ENCODE results near the gene IFNLR1.

Gene IFNLR1

DNA sequence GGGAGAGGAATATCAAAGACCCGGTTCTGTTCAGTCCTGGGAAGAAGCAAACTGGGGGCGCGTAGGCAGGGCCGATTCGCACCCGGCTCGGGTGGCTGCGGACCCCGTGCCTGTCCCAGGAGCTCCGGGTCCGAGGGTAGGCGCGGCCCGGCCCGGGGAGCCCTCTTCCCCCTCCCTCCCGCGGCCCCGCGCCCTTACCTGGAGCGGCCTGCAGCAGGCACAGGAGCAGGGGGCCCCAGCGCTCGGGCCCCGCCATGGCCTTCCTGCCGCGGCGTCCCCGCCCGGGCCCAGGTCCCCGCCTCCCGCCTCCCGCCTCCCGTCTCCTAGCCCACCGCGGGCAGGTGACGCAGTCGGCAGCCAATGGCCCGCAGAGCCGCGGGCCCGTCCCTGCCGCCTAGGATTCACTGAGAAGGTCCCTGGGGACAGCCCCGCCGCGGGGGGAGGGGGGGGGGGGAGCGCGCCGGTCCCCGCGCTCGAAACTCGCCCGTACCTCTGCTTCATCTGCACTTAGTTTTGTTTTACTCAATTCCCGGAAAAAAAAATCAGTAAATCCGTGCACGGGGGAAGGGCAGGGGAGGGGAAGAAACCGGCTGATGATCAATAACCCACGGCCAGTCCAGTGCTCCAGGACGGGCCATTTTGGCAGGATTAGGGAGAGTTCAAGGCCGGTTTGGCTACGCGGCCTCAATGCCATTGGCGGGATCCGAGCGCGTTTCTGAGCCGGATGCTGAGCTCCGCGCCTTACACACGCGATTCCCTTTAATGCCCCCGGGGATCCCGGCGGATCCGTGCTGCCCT is at the start of gene IFNLR1:
TSS of gene IFNLR1 (minus strand) at position 297 of the 798 bp plus-strand sequence. CDS start at position 256, 41 bp downstream.
- ATAC-seq (ENCODE audit: low read depth), result peak; percentile 63
- Histone ChIP-seq H3K9me3 (ENCODE audit: severe bottlenecking) (no peaks in the 10 kb centered on the region), H3K4me3 (ENCODE audit: severe bottlenecking) (peak within 1 kb of the TSS; percentile 51), H3K4me1 (ENCODE audit: insufficient read depth, poor library complexity, severe bottlenecking) (peaks cover 26% of the 10 kb centered on the region), H3K27ac (ENCODE audit: poor library complexity, severe bottlenecking) (peak within 1 kb of the TSS; percentile 59), H3K36me3 (ENCODE audit: low read depth) (no peaks in the 10 kb centered on the region), H3K27me3 (ENCODE audit: insufficient read depth, poor library complexity, severe bottlenecking) (no peaks in the 10 kb centered on the region)
- TF ChIP-seq, protein P1, sequence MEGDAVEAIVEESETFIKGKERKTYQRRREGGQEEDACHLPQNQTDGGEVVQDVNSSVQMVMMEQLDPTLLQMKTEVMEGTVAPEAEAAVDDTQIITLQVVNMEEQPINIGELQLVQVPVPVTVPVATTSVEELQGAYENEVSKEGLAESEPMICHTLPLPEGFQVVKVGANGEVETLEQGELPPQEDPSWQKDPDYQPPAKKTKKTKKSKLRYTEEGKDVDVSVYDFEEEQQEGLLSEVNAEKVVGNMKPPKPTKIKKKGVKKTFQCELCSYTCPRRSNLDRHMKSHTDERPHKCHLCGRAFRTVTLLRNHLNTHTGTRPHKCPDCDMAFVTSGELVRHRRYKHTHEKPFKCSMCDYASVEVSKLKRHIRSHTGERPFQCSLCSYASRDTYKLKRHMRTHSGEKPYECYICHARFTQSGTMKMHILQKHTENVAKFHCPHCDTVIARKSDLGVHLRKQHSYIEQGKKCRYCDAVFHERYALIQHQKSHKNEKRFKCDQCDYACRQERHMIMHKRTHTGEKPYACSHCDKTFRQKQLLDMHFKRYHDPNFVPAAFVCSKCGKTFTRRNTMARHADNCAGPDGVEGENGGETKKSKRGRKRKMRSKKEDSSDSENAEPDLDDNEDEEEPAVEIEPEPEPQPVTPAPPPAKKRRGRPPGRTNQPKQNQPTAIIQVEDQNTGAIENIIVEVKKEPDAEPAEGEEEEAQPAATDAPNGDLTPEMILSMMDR (IDR thresholded peaks at IDR 0.05; ENCODE audit: poor library complexity, severe bottlenecking), result no peak
- no peak for DNase-seq (ENCODE audit: low spot score)

DNA sequence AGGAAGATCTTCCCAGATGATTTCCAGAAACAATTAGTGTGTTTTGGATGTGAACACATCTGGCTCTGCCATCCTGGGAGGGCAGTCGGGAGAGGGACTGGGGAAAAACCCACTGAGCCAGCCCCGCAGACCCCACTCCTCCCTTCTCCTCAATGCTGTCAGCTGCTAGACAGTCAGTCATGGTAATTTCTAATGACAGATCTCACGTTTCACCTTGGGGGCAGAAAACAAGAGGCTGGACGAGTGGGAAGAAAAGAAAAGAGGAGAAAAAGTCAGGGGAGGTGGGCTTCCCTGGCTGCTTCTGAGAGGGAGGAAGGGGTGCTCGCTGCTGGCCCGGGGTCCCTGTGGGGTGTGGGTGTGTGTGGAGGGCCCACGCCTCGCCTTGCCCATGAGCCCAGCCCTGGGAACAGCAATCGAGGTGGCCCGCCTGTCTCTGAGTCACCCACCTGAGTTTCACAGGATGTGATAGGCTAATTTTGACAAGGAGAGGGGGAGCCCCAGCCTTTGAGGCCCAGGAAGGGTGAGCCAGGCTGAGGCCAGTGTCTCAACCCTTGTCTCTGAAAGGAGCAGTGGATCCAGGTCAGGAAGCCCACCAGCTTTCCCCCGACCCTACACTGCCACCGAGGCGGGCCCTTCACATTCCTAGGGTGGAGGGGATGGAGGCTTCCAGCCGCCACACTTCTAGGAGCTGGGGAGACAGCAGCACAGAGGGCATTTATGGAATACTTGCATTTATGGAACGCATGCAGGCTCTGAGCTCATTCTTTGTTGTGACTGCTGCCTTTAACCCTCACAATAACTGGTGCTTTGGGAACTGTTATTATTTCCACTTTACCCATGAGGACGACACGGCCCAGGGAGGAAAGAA is 49.1 kb upstream of the IFNLR1 start:
- no peak overlapping the region for H3K4me3 ChIP-seq (ENCODE audit: severe bottlenecking)
- no peaks in the 10 kb centered on the region for H3K36me3 ChIP-seq (ENCODE audit: low read depth)
- H3K27me3 ChIP-seq (ENCODE audit: insufficient read depth, poor library complexity, severe bottlenecking), result no peaks in the 10 kb centered on the region
- DNase-seq (ENCODE audit: low spot score) (peak; percentile 72), ATAC-seq (ENCODE audit: low read depth) (peak; percentile 81)
- peak overlapping the region; percentile 78 for H3K27ac ChIP-seq (ENCODE audit: poor library complexity, severe bottlenecking)
- H3K4me1 ChIP-seq (ENCODE audit: insufficient read depth, poor library complexity, severe bottlenecking), result peaks cover 14% of the 10 kb centered on the region
- TF ChIP-seq, protein P1 (IDR thresholded peaks at IDR 0.05; ENCODE audit: poor library complexity, severe bottlenecking), result no peak
- H3K9me3 ChIP-seq (ENCODE audit: severe bottlenecking), result no peaks in the 10 kb centered on the region

DNA sequence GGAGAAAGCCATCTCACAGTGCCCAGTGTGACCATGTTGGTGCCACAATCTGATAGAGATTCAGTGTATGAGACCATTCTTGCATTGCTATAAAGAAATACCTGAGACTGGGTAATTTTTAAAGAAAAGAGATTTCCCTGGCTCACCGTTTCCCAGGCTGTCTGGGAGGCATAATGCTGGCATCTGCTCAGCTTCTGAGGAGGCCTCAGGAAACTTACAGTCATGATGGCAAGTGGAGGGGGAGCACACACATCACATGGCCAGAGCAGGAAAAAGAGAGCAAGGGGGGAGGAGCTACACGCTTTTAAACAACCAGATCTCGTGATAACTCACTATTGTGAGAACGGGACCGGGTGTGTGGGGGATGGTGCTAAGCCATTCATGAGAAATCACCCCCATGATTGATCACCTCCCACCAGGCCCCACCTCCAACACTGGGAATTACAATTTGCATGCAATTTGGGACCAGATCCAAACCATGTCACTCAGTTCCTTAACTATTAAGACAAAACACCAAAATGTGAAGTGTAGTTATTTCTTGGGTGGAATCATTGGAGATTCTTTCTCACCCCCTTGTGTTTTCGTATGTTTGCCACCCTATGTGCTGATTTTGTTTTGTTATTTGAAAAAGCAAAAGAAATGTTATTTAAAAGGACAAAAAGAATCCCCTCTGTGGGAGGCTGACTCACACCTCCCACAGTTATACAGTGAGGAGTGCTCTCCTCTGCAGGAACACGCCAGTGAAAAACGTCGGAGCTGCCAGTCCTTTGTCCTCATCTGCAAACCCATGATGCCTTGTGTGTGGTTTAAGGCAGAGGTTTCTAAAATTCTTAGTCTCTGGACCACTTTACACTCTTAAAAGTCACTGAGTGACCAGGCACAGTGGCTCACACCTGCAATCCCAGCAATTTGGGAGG is 46.9 kb upstream of the IFNLR1 start:
- no peaks in the 10 kb centered on the region for H3K27me3 ChIP-seq (ENCODE audit: insufficient read depth, poor library complexity, severe bottlenecking)
- H3K9me3 ChIP-seq (ENCODE audit: severe bottlenecking), result no peaks in the 10 kb centered on the region
- ATAC-seq (ENCODE audit: low read depth) (no peak), DNase-seq (ENCODE audit: low spot score) (no peak)
- TF ChIP-seq, protein P1 (IDR thresholded peaks at IDR 0.05; ENCODE audit: poor library complexity, severe bottlenecking), result no peak
- no peak overlapping the region for H3K27ac ChIP-seq (ENCODE audit: poor library complexity, severe bottlenecking)
- no peaks in the 10 kb centered on the region for H3K36me3 ChIP-seq (ENCODE audit: low read depth)
- H3K4me3 ChIP-seq (ENCODE audit: severe bottlenecking), result no peak overlapping the region
- H3K4me1 ChIP-seq (ENCODE audit: insufficient read depth, poor library complexity, severe bottlenecking), result peaks cover 14% of the 10 kb centered on the region

DNA sequence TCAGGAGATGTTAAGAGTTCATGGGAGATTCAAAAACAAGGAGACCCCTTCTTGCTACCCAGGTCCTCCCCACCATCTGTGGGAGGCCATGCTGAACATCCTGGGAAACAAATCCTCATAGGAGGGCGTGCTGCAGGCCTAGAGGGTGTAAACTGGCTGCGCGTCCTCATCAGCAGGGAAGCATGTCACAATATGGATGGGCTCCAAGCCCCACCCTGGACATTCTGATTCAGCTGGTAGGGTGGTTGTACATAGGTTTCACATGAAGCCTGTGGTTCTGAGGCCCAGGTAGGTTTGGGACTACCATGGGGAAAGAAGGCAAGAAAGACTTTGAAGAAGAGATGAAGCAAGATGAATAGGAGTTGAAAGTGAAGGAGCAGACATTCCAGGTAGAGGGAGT is 44.6 kb upstream of the IFNLR1 start:
- TF ChIP-seq, protein P1 (IDR thresholded peaks at IDR 0.05; ENCODE audit: poor library complexity, severe bottlenecking), result no peak

More for the DNA sequence above, 44.6 kb upstream of the IFNLR1 start:
- H3K9me3 ChIP-seq (ENCODE audit: severe bottlenecking), result no peaks in the 10 kb centered on the region
- no peak for DNase-seq (ENCODE audit: low spot score)
- no peaks in the 10 kb centered on the region for H3K27me3 ChIP-seq (ENCODE audit: insufficient read depth, poor library complexity, severe bottlenecking)
- no peak for ATAC-seq (ENCODE audit: low read depth)
- H3K4me1 ChIP-seq (ENCODE audit: insufficient read depth, poor library complexity, severe bottlenecking), result peaks cover 9% of the 10 kb centered on the region
- H3K27ac ChIP-seq (ENCODE audit: poor library complexity, severe bottlenecking), result no peak overlapping the region
- H3K36me3 ChIP-seq (ENCODE audit: low read depth), result no peaks in the 10 kb centered on the region
- no peak overlapping the region for H3K4me3 ChIP-seq (ENCODE audit: severe bottlenecking)

Measured in RWPE2 (cell line).